Tibial artery (tissue), 4 donors: ENCODE data around the gene HAPLN3.

Experiments used
- DNase-seq, 2 donors: peaks; one replicate each; pipeline ENCODE4 v3.0.0-alpha.2; 2019
- H3K27ac ChIP-seq, 2 donors: fragments of 200-600 bp; sonication (generic) in 1 of 2; 1 replicate in 1 of 2; 2 replicates in 1 of 2; pipeline ENCODE4 v1.5.1; 2018 to 2019; ENCODE audit warnings: mild to moderate bottlenecking in 1 of 2
- H3K27me3 ChIP-seq, 2 donors: fragments of 200-600 bp; sonication (generic) in 1 of 2; one replicate each; pipeline versions ENCODE4 v1.5.1 to v1.6.0; 2016 to 2019
- H3K36me3 ChIP-seq, 3 donors: fragments of 200-600 bp; sonication (generic) in 2 of 3; one replicate each; pipeline ENCODE4 v1.5.1; 2016 to 2019; ENCODE audit warnings: mild to moderate bottlenecking in 2 of 3
- H3K4me1 ChIP-seq, 4 donors: fragments of 200-600 bp; sonication (generic) in 2 of 4; 1 replicate in 3 of 4; 2 replicates in 1 of 4; pipeline ENCODE4 v1.5.1; 2016 to 2019
- H3K4me3 ChIP-seq, 2 donors: fragments of 200-600 bp; sonication (generic) in 1 of 2; 1 replicate in 1 of 2; 2 replicates in 1 of 2; pipeline ENCODE4 v1.5.1; 2018 to 2019; ENCODE audit warnings: mild to moderate bottlenecking in 2 of 2
- H3K9me3 ChIP-seq, 3 donors: fragments of 200-600 bp; sonication (generic) in 1 of 3; one replicate each; pipeline ENCODE4 v1.5.1; 2016 to 2019
- intact Hi-C: fragments of 100-400 bp; cut with DNase I; formaldehyde crosslinking; loops from one replicate; pipeline ENCODE4 v1.15.0; 2023; ENCODE audit warnings: low total_unique reads
- TF ChIP-seq, protein P1 (sequence below), 2 experiments: fragments of 200-600 bp in 1 of 2; fragments of 450-650 bp in 1 of 2; IDR thresholded peaks; one replicate each; pipeline ENCODE4 v1.5.1; 2017 to 2019; ENCODE audit warnings: antibody characterized with exemption in 2 of 2, mild to moderate bottlenecking in 1 of 2, moderate library complexity in 1 of 2

The HAPLN3 gene

DNA sequence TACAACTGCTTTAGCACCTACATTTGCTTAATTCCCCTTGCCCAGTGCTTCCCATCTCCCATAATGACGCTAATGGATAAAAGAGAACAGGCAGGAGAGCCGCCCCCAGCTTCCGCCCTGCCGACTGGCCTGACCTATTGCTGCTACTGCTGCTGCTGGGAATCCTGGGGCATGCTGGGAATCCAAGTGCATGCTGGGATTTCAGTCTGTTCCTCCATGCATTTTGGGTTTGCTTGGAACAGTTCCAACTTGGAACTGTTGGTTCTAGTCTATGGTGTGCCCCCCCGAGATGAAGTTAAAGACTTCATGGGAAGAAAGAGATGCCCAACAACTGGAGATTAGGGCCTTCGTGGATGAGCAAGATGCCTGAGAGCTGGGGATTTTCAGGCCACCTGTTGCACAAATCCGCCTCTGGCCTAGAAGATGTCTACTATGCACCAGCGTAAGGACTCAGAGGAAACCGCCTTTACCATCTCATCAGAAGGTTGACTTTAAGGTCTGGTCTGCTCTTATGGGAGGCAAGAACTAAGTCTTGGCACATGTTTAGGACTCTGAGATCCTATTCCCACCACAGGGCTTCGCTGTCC is 29.0 kb downstream of the HAPLN3 start:
- TF ChIP-seq, protein P1, sequence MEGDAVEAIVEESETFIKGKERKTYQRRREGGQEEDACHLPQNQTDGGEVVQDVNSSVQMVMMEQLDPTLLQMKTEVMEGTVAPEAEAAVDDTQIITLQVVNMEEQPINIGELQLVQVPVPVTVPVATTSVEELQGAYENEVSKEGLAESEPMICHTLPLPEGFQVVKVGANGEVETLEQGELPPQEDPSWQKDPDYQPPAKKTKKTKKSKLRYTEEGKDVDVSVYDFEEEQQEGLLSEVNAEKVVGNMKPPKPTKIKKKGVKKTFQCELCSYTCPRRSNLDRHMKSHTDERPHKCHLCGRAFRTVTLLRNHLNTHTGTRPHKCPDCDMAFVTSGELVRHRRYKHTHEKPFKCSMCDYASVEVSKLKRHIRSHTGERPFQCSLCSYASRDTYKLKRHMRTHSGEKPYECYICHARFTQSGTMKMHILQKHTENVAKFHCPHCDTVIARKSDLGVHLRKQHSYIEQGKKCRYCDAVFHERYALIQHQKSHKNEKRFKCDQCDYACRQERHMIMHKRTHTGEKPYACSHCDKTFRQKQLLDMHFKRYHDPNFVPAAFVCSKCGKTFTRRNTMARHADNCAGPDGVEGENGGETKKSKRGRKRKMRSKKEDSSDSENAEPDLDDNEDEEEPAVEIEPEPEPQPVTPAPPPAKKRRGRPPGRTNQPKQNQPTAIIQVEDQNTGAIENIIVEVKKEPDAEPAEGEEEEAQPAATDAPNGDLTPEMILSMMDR (IDR thresholded peaks at IDR 0.05), result no peak
- peaks cover 0 to 32% (median 0%) of the 10 kb centered on the region in 3 donors for H3K36me3 ChIP-seq
- H3K27ac ChIP-seq, result no peak overlapping the region
- no peaks in the 10 kb centered on the region for H3K9me3 ChIP-seq
- intact Hi-C loops, result no loop called here
- no peaks in the 10 kb centered on the region for H3K4me1 ChIP-seq
- H3K27me3 ChIP-seq, result no peaks in the 10 kb centered on the region
- H3K4me3 ChIP-seq, result no peak overlapping the region
- DNase-seq, result no peak

DNA sequence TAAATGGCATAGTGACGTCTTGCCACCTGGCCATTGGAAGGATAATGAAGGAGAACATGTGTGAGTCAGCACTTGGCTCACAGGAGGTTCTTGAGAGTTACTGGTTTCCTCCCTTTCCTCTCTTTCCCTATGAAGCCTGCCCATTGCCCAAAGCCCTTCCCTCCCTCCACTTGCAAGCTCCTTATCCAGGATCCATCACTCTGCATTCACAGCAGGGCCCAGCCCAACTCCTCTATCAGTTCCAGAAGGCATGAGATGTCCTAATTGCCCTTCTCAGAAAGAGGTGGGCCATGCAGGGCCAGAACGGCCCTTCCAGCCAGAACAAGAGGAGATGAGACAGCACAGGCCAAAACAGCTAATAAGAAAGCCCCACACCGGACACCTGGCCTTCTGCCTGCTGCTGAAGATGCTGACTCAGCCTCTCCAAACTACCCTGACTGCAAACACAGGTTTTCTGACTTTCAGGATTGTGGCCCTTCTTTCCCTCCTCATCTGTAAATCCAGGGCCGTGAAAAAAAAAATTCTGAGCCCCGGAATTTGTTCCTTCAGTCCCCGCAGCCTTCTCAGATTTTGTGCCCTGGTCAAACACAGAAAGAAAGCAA is 29.7 kb downstream of the HAPLN3 start:
- no peaks in the 10 kb centered on the region for H3K9me3 ChIP-seq
- no peak overlapping the region for H3K27ac ChIP-seq
- no peaks in the 10 kb centered on the region for H3K4me1 ChIP-seq
- no peak for DNase-seq
- peaks cover 0 to 40% (median 0%) of the 10 kb centered on the region in 3 donors for H3K36me3 ChIP-seq
- TF ChIP-seq, protein P1 (IDR thresholded peaks at IDR 0.05), result no peak
- H3K4me3 ChIP-seq, result no peak overlapping the region
- intact Hi-C loops, result no loop called here
- no peaks in the 10 kb centered on the region for H3K27me3 ChIP-seq

DNA sequence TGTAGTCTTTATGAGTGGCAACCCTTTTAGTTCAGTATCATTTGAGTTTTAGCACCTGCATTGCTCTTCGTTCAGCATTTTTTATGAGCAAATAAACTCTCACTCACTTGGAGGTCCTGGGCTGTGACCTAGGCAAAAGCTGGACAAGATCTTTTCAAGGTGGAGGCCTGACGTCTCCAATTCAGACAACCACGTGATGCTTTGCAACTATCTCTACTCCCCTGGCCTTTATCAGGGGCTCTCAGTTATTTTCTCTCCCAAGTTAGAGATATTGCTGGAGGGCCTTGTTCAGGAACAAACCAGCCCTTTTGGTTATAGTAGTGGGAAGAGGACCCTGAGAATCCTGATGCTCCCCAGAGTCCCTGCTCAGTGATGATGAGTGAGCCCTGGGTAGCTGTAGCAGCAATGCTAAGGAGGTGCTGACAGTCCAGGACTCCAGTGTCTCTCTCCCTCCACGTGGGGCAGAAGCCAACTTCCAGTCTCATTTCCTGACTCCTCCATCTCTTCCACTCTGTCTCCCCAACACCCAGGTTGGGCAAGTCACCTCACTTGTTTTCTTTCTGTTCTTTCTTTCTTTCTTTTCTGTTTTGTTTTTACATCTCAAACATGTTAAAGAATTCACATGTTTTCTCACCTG is 30.4 kb downstream of the HAPLN3 start:
- intact Hi-C loops, result no loop called here
- DNase-seq, result no peak
- no peak overlapping the region for H3K27ac ChIP-seq
- no peaks in the 10 kb centered on the region for H3K27me3 ChIP-seq
- no peaks in the 10 kb centered on the region for H3K9me3 ChIP-seq
- TF ChIP-seq, protein P1 (IDR thresholded peaks at IDR 0.05), result no peak
- no peaks in the 10 kb centered on the region for H3K4me1 ChIP-seq
- peaks cover 0 to 46% (median 0%) of the 10 kb centered on the region in 3 donors for H3K36me3 ChIP-seq
- H3K4me3 ChIP-seq, result no peak overlapping the region

DNA sequence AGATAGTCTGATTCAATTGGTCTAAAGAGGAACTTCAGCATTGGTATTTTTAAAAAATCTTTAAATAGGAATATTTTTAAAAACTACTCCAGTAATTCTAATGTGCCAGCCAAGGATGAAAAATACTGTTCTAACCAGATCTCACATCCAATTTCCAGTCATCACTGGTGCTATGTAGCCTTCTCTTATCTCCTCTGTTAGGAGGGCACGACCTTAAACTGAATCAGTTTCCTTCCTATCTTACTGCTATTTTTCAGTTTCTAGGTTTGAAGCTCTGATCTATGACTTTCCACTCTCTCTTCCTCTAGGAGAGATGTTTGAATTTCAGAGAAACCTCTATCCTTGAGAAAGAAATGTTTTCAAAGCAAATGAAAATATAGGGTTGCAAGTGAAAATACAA is 31.9 kb downstream of the HAPLN3 start:
- H3K4me3 ChIP-seq, result no peak overlapping the region
- H3K9me3 ChIP-seq, result no peaks in the 10 kb centered on the region
- H3K27me3 ChIP-seq, result no peaks in the 10 kb centered on the region
- no peak overlapping the region for H3K27ac ChIP-seq
- TF ChIP-seq, protein P1 (IDR thresholded peaks at IDR 0.05), result no peak
- intact Hi-C loops, result no loop called here
- H3K36me3 ChIP-seq, result peaks cover 14 to 51% (median 14%) of the 10 kb centered on the region in 3 donors
- no peak for DNase-seq
- no peaks in the 10 kb centered on the region for H3K4me1 ChIP-seq

DNA sequence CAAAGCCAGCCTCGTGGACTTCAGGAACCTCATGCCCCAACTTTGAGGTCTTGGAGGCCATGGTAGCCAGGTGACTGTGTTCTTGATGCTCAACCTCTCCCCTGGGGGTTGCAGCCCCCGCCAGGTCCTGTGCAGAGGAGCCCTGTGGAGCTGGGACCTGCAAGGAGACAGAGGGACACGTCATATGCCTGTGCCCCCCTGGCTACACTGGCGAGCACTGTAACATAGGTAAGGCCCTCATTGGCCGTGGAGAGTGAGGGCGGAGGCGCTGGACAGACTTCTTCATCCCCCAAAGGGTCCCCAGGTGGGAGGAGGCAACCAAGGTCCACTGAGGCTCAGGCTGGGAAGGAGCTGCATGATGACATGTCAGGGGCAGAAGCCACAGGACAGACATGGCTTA is 35.1 kb downstream of the HAPLN3 start:
- no peak for DNase-seq
- Histone ChIP-seq H3K4me3 (no peak overlapping the region), H3K36me3 (peaks cover 14 to 53% (median 24%) of the 10 kb centered on the region in 3 donors), H3K4me1 (no peaks in the 10 kb centered on the region), H3K27ac (no peak overlapping the region), H3K9me3 (no peaks in the 10 kb centered on the region), H3K27me3 (no peaks in the 10 kb centered on the region)
- intact Hi-C loops, result no loop called here
- TF ChIP-seq, protein P1 (IDR thresholded peaks at IDR 0.05), result no peak
